Measurements from ENCODE around the gene ESRRB.

- TF ChIP-seq CTCF (IDR thresholded peaks at IDR 0.05): no peak
- no peak for TF ChIP-seq POLR2A (IDR thresholded peaks at IDR 0.05)
Observed at GRCh38 chr14:76509311-76509710, 133.4 kb downstream of the ESRRB start.

All from heart left ventricle (tissue), 13 donors.